Type B pancreatic cell (in vitro differentiated cells): ENCODE results near the gene EMX1. TPM values are rescaled to one million over a fixed set of nuclear protein-coding genes. Genes with fewer than 3 reads are reported as not detected.

Experiments used
- DNase-seq: peaks from one replicate; pipeline ENCODE4 v3.0.0; 2021; ENCODE audit warnings: mixed read lengths; ENCODE audit not compliant: unreplicated experiment; ENCODE audit errors: extremely low spot score
- H3K27ac Mint-ChIP-seq: 2 replicates; pipeline ENCODE4 v1.8.0; 2021; ENCODE audit warnings: mild to moderate bottlenecking, mixed read lengths
- H3K27me3 Mint-ChIP-seq: 2 replicates; pipeline ENCODE4 v1.8.0; 2021; ENCODE audit warnings: mixed read lengths
- H3K36me3 Mint-ChIP-seq: 2 replicates; pipeline ENCODE4 v1.8.0; 2021; ENCODE audit warnings: mixed read lengths
- H3K4me1 Mint-ChIP-seq: one replicate; pipeline ENCODE4 v1.8.0; 2021; ENCODE audit warnings: mixed read lengths; ENCODE audit not compliant: unreplicated experiment
- H3K4me3 Mint-ChIP-seq: 2 replicates; pipeline ENCODE4 v1.8.0; 2021; ENCODE audit warnings: mild to moderate bottlenecking, mixed read lengths
- H3K9me3 Mint-ChIP-seq: 2 replicates; pipeline ENCODE4 v1.8.0; 2021; ENCODE audit warnings: mixed read lengths
- total RNA-seq: library from RNA; stranded (reverse); gene quantifications from 2 replicates; pipeline ENCODE4 v1.2.1, GENCODE V29; 2021; ENCODE audit warnings: low replicate concordance
- TF ChIP-seq, protein P1 (sequence below): fragments of 200-600 bp; sonication (generic); conservative IDR thresholded peaks from 2 replicates; pipeline ENCODE4 v1.5.0; 2021; ENCODE audit warnings: antibody characterized with exemption, mild to moderate bottlenecking

EMX1 gene
- total RNA-seq, 1 donor from 2014 or later = 0.97 TPM

DNA sequence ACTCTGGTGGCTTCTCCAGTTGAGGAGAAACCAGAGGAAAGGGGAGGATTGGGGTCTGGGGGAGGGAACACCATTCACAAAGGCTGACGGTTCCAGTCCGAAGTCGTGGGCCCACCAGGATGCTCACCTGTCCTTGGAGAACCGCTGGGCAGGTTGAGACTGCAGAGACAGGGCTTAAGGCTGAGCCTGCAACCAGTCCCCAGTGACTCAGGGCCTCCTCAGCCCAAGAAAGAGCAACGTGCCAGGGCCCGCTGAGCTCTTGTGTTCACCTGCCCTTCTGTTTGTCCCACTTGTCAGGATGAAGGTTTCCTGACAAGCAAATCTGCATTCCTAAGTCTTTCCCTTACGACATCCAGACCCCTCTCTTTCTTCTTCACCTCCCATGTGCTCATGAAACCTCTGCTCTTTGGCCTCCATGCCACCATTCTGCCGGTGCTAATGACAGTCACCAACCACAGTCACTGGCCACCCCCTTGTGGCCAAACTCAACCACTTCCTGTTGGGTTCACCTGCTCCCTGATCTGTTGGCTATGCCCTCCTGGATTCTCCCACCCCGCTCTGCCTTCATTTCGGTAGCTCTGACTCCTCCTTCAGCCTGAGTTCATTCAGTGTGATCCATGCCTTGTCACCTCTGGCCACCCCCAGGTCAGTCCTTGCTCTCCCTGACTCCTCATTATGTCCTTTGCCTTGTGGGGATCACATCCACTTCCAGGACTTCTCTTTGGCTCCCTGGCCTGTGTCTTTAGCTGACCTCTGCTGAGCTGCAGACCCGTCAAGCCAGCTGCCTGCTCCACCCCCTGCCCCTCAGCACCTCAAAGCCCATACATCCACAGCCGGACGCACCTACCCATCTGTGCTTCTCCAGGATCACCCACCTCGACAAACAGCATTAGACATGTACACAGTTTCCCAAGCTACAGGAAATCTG, 17.6 kb downstream of the EMX1 start:
- Mint-ChIP-seq H3K4me3 (no peak overlapping the region), H3K36me3 (no peaks in the 10 kb centered on the region), H3K27me3 (peaks cover 41% of the 10 kb centered on the region), H3K27ac (no peak overlapping the region), H3K9me3 (no peaks in the 10 kb centered on the region), H3K4me1 (peaks cover 4% of the 10 kb centered on the region)
- DNase-seq = no peak
- TF ChIP-seq, protein P1, sequence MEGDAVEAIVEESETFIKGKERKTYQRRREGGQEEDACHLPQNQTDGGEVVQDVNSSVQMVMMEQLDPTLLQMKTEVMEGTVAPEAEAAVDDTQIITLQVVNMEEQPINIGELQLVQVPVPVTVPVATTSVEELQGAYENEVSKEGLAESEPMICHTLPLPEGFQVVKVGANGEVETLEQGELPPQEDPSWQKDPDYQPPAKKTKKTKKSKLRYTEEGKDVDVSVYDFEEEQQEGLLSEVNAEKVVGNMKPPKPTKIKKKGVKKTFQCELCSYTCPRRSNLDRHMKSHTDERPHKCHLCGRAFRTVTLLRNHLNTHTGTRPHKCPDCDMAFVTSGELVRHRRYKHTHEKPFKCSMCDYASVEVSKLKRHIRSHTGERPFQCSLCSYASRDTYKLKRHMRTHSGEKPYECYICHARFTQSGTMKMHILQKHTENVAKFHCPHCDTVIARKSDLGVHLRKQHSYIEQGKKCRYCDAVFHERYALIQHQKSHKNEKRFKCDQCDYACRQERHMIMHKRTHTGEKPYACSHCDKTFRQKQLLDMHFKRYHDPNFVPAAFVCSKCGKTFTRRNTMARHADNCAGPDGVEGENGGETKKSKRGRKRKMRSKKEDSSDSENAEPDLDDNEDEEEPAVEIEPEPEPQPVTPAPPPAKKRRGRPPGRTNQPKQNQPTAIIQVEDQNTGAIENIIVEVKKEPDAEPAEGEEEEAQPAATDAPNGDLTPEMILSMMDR = peak; percentile 54

DNA sequence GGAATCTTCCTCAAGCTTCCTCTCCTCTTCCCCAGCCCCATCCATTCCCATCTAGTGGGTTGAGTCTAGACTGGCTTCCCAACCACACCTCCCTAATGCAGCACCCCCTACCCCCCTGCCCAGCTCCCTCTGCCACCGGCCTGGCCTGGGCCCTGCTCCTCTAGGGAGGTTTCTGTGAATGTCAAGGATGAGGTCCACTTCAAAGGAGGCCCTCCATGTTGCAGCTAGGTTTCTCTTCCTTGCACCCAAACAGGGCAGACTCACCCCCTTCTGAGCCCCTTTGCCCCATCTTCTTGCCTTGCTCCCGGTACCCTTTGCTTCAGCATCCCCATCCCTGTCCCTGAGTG, 18.3 kb downstream of the EMX1 start:
- Mint-ChIP-seq H3K9me3 (no peaks in the 10 kb centered on the region), H3K27ac (no peak overlapping the region), H3K36me3 (no peaks in the 10 kb centered on the region), H3K4me3 (no peak overlapping the region), H3K27me3 (peaks cover 43% of the 10 kb centered on the region), H3K4me1 (peaks cover 11% of the 10 kb centered on the region)
- TF ChIP-seq, protein P1 = no peak
- no peak for DNase-seq

DNA sequence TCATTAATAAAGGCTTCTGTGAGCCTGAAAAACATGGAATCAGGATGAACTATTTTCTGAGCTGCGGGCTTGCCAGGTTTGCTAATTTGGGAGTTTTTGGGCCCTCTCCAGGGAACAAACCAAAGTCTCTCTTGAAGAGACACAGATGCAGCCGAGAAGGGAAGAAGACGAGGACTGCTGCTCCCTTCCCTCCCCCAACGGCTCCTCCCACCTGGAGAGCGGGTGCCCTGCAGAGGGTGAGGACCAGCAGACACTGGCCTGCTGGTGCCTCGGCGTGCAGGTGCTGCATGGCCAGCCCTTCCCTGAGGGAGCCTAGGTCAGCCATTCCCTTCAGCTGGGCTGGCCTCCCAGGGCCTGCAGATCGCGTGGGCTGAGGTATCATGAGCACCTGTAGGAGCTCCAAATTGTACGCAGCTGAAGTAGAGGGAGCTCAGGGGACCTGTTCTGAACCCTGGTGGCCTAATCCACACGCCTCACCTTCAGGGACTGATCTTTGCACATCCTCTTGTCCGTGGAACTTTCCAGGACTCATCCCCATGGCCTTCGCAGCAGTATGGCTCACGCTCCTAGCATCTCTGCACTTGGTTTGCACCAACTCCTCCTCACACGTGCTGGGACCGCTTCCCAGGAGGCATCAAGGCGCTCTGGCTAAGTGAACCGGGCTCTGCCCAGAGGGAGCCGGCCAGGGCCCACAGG, 19.5 kb downstream of the EMX1 start:
- DNase-seq = no peak
- no peak overlapping the region for H3K4me3 Mint-ChIP-seq
- H3K9me3 Mint-ChIP-seq = no peaks in the 10 kb centered on the region
- TF ChIP-seq, protein P1 = no peak
- no peaks in the 10 kb centered on the region for H3K36me3 Mint-ChIP-seq
- H3K27me3 Mint-ChIP-seq = peaks cover 43% of the 10 kb centered on the region
- H3K27ac Mint-ChIP-seq = no peak overlapping the region
- peaks cover 20% of the 10 kb centered on the region for H3K4me1 Mint-ChIP-seq

DNA sequence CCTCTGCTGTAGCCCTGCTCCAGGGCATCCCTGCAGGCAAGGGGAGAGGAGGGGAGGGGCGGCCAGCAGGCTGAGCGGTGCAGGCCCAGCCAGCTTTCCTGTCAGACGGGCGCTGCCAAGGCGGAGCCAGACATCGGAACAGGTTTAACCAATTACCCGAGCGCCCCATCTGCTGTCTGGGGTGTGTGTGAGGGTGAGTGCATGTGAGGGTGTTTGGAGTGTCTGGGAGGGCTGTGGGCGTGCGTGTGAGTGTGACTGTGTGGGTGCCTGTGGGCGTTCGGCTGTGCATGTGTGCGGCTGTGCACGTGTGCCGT, 20.0 kb downstream of the EMX1 start:
- no peaks in the 10 kb centered on the region for H3K9me3 Mint-ChIP-seq
- H3K4me3 Mint-ChIP-seq = no peak overlapping the region
- TF ChIP-seq, protein P1 = no peak
- no peaks in the 10 kb centered on the region for H3K36me3 Mint-ChIP-seq
- DNase-seq = no peak
- no peak overlapping the region for H3K27ac Mint-ChIP-seq
- peaks cover 22% of the 10 kb centered on the region for H3K4me1 Mint-ChIP-seq
- H3K27me3 Mint-ChIP-seq = peaks cover 40% of the 10 kb centered on the region

DNA sequence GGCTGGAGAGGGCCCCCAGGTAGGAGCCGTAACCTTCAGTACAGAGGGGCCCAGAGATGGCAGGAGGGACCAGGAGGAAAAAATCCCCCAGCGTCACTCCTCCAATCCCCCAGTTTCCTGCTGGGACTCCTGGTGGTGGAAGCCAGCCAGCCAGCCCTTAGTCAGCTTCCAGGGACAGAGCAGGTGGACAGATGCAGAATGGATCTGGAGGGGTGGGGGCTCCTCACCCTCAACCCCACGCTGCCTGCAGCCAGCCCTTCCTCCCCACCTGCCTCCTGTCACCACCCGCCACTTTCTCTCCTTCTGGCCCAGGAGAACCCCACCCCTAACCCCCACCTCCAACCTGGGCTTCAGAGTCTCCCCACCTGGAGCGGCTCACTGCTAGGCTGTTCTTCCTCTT, 21.1 kb downstream of the EMX1 start:
- H3K9me3 Mint-ChIP-seq = no peaks in the 10 kb centered on the region
- TF ChIP-seq, protein P1 = no peak
- no peaks in the 10 kb centered on the region for H3K36me3 Mint-ChIP-seq
- H3K27me3 Mint-ChIP-seq = peaks cover 37% of the 10 kb centered on the region
- no peak overlapping the region for H3K4me3 Mint-ChIP-seq
- peaks cover 22% of the 10 kb centered on the region for H3K4me1 Mint-ChIP-seq
- no peak for DNase-seq
- no peak overlapping the region for H3K27ac Mint-ChIP-seq
